GM18951 (cell line): ENCODE results near the gene SIM2.

ENCODE experiments used
- POLR2A ChIP-seq: IDR thresholded peaks from 4 replicates; pipeline ENCODE4 v1.6.1; 2011; ENCODE audit warnings: mild to moderate bottlenecking; ENCODE audit not compliant: insufficient read length, insufficient read depth; ENCODE audit errors: extremely low read depth
- in situ Hi-C: fragments of 300-500 bp; cut with MboI; formaldehyde crosslinking; loops from one replicate; pipeline ENCODE4 v1.12.0; 2022; ENCODE audit warnings: low sequenced_read_pairs, mixed read lengths, inconsistent platforms; ENCODE audit not compliant: unreplicated experiment

Gene SIM2

DNA sequence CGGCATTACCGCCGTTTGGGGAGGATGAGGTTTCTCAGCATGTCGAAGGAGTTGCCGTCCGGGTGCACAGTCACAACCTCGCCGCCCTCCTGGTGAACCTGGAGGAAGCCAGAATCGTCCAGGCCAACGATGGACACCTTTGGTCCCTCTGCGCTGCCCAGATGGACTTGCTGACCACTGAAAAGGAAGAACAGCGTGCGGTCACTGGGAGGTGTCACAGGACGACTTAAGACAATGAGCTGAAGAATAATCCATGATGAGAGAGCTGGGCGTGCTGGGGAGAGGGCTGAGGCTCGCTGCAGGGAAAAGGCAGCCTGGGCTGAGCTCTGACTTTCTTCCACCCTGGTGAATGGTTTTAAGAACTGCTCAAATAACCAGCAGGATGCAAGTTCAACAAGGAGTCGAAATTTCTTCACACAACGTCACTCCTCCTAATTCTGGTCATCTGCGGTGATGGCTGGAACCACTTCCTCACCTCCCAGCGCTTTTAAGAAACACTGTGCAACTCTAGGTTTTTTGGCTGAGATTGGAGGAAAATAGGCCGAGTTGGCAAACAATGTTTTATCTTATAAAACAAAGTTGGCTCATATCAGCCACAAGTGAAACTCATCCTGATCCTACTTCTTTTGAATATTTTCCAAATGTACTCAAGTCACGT is 55.5 kb downstream of the SIM2 start:
- no peak for TF ChIP-seq POLR2A
- in situ Hi-C loops = no loop called here

- no peak for TF ChIP-seq POLR2A
These were observed 57.6 kb downstream of the SIM2 start for GRCh38 chr21:36756527-36756926.

GRCh38 chr21:36757196-36757595 is 58.3 kb downstream of the SIM2 start:
- in situ Hi-C loops = no loop called here
- TF ChIP-seq POLR2A = no peak

More at GRCh38 chr21:36756527-36756926, 57.6 kb downstream of the SIM2 start:
- in situ Hi-C loops = no loop called here

DNA sequence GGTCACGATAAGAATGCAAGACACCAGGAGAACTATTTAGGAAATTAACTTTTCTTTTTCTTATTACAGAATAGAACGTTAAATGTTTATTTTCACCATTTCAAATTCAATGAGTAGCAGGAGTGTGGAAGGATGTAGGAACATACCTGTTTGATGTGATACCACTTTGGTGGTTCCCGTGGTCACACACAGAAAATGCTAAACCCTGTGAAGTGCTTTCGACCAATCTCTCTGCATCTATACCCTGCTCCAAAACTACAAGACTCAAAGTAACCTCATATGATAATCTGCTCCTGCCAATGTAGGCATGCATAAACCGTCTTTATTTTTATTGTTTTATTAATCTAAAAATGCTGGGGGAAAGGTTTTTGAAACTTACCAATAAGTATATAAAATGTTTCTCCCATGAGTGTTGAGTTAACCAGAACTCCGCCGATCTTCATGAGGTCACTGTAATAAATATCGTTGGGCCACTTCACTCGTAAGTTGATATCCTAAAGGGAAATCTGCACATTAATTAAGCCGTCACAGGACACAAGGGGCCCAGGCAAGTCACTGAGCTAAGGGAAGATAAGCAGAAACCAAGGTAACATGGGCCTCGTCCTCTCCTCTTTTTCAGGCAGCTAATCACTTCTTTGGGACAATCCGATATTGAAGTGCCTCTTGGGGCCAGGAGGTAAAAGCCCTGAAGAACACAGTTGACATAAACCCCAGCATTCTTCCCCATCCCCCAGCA is 60.6 kb downstream of the SIM2 start:
- TF ChIP-seq POLR2A = no peak
- in situ Hi-C loops = no loop called here

DNA sequence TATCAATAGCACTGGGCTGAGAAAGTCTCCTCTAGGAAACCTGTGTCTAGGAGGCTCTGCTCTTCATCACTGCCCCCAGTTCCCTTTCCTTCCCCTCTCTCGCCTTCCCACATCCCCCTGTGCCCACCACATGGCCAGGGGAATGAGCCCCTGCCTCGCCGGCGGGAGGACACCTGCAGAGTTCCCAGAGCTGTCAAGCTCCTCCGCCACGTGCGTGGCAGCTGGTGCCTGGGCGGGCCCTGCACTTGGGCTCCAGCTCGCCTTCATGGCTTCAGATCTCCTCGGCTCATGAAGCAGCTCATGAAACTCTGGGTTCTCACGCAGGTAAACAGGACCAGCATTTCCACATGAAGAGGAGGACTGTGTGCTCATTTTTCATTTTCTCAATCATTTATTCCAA is 62.8 kb downstream of the SIM2 start:
- no peak for TF ChIP-seq POLR2A
- in situ Hi-C loops = no loop called here

- in situ Hi-C loops = no loop called here
- no peak for TF ChIP-seq POLR2A
These were observed 63.7 kb downstream of the SIM2 start for GRCh38 chr21:36762642-36763041.

- TF ChIP-seq POLR2A = no peak
- in situ Hi-C loops = no loop called here
These were observed 64.4 kb downstream of the SIM2 start for GRCh38 chr21:36763305-36763704.

DNA sequence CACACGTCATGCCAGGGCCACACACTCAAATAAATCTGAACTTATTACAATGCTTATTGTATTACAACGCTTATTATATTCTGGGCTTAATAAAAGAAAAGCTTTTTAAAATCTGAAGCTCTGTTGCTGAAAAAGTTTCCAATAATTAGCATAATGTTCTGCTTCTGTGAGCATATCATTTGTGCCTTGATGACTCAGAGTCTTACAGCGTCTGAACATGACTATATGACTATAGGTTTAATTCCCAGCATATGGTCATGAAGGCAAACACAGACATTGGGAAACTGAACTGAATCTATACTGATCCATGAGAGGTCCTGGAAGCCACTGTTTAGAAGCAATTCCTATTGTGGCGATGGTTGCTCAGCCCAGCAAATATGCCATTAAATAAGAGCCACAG is 66.3 kb downstream of the SIM2 start:
- in situ Hi-C loops = no loop called here
- TF ChIP-seq POLR2A = no peak

- no peak for TF ChIP-seq POLR2A
- in situ Hi-C loops = no loop called here
These were observed 67.6 kb downstream of the SIM2 start for GRCh38 chr21:36766511-36766910.

DNA sequence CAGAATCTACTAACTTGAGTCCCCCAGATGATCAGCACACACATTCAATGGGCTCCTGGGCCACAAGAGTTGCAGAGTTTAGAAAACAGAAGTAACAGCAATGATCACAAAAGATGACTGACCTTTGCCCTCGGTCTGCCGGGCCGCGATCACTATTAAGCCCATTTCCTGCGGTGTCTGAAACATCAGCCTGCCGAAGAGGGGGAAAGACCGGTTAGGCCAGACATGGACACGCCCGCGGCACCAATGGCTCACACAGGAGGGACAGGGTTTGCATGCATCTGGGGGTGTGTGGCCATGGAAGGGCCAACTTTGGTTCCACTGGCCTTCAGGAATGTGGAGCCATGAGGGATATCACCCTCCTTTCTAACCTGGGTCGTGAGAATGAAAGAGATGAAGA is 68.2 kb downstream of the SIM2 start:
- TF ChIP-seq POLR2A = no peak
- in situ Hi-C loops = no loop called here

DNA sequence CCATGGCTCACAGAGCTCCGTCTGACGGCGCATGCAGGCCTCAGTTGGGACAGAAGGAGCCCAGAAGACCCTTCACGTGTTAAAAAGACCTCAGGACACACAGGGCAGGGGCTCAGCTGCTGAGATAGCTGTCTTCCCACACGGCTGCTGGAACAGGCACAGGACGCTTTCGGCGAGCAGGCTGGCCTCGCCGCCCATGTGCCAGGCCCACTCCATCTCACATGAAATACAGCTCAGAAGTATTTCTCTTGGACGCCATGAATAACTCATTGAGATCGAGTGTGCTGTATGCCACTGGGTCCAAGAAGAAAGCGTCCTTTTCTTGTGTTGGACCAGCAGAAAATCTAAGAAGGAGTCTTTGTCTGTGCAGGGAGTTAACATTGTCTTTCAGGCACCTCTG is 69.6 kb downstream of the SIM2 start:
- in situ Hi-C loops = no loop called here
- no peak for TF ChIP-seq POLR2A

DNA sequence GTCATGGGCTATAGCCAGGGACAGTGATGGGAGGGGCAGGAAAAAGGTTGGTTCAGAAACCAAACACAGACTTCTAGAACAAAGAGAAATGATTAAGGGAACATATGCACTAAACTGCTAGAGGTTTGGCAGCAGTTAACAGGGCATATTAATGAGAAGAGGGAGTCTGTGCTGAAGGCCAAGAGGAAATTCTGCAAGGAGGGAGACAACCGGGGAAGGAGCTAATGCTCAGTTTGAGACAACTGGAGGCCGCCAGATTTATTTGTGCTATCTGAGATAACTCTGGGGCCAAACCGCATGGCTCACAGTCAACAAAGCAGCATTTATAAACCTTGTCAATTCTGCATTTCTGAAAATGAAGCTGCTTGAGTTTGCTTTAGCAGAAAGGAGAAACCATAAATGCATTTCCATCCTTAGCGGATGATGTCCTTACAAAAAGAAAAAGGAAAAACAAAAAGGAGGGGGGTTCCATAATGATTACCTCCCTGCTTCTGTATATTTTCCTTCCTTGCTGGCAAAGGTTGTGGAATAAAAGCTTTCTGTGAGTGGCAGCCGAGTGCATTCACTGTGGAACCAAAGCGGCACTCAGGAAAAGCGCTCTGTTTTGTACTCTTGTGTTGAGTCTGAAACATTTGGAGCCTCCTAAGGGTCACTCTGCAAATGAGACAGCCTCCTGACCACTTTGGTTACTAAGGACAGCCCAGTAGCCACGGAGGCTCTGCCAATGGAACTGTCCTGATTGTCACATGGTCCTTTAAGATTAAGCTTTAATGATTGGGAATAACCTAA is 70.3 kb downstream of the SIM2 start:
- in situ Hi-C loops = no loop called here
- no peak for TF ChIP-seq POLR2A

DNA sequence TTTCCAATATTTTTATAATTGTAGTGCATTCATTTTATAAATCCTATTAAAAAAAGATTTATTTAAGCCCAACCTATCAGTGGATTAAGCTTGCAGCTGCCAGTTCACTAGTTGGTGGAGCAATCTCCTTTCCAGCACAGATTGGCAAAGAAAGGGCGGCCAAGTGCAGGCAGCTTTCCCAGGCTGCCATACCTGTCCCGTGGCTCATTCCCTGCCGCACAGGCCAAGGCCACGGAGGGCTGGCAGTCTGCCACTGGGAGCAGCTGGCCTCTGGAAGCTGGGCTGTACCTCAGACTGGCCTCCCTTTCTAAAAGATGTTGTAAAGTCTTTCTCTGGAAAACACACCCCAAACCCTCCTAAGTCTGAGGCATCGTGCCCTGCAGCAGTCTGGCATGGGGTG is 74.2 kb downstream of the SIM2 start:
- TF ChIP-seq POLR2A = no peak

GRCh38 chr21:36773995-36774394 is 75.1 kb downstream of the SIM2 start:
- in situ Hi-C loops = no loop called here
- no peak for TF ChIP-seq POLR2A

More for the DNA sequence above, 74.2 kb downstream of the SIM2 start:
- in situ Hi-C loops = no loop called here

DNA sequence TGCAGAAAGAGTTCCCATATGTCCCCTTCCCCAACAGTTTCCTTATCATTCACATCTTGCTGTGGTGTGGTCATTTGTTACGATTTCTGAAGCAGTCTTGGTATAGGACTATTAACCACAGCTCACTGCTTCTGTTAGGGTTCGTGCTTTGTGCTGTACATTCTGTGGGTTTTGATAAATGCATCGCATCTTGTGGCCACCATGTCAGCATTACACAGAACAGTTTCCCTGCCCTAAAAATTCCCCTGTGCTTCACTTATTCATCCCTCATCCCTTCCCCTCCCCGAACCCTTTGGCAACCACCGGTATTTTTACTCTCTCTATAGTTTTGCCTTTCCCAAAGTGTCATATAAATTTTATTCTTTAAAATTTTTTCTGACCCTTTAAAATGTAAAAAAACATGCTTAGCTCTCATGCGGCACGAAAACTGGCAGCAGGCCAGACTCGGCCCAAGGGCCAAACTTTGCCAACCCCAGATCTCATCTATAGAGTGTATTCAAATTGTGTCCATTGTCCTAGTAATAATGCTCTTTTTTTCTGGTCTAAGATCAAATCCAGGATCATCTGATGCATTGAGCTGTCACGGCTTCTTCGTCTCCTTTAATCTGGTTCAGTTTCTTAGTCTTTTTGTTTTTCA is 78.2 kb downstream of the SIM2 start:
- no peak for TF ChIP-seq POLR2A
- in situ Hi-C loops = no loop called here
